HG03432 (cell line): ENCODE data around the gene GALC.

Experiments used
- ATAC-seq: cut with Tn5 transposase; IDR thresholded peaks from one replicate; pipeline ENCODE4 v1.9.1; 2021; ENCODE audit warnings: mild to moderate bottlenecking, moderate library complexity; ENCODE audit not compliant: unreplicated experiment

GALC gene

DNA sequence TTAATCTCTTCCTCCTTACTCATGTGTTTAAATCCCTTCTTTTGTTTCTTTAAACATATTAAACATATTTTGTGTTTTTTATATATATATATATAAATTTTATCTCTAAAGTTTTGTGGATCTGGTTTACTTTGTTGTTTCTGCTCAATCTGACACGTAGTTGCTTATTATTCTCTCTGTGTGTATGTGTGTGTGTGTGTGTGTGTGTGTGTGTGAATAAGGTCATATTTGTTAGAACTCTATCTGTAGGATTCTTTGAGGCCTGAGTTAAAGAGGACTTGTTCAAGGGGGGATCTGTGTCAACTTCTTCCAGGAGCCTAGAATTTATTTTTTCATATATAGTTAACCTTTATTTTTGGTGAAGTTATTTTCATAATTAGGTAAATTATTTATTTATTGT, 14.6 kb upstream of the GALC start:
- ATAC-seq = no peak

DNA sequence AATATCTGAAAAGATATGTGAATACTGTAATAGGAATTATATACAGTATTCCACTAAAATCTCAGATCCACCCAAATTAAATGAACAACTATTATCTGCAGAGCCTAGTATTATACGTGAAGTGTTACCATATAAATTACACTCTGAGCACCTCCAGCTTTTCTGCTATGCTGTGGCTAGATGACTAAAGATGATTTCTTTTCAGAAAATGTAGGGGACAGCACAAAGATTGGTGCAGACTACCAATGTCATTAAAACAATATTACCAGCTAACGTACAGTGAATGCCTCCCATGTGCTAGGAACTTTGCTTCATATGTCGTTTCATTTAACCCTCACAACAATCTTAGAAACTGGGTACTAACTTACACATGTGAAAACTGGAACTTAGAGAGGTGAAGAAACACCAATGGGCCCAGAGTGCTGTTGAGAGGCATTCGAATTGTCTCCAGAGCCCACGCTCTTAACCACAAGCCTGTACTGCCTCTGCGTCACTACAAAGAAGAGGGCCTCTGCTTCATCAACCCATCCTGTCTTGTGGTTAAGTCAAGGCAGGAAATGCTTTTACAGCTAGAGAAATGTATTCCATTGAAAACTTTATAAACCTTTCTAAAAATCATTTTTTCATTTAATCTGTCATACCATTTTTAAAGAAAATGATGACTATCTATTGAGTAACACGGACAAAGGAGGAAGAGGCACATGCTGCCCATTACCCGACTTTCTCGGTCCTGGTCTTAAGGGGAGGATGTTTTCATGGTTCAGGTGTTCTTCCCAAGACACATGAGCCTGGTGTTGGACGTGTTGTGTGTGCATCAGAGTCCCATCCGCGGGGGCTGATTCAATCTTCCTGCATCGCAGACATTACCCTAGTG, 13.2 kb upstream of the GALC start:
- peak; percentile 94 for ATAC-seq

DNA sequence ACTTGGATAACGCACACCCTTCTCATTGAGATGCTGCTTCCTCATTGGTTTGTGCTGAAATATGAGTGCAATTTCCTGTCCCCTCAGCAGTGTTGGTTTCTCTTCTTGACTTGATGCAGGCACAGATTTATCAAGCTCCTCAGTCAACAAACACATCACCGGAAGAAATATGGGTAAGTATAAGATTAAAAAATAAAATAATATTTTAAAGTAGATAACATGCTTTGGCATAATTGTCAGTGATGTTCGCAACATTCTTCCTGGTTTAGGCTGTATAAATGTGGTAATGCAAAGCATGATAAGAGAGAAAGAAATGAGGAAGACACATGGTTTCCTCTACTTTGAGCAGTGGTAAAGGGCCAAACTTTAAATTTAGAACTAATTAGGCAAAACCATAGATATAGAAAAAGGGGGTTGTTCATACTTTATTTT, 12.1 kb upstream of the GALC start, which contains the start of gene GPR65:
Gene GPR65 (plus strand): TSS at position 86 of the 432 bp plus-strand sequence. CDS start 5,713 bp downstream, outside the sequence.
- peak; percentile 76 for ATAC-seq

DNA sequence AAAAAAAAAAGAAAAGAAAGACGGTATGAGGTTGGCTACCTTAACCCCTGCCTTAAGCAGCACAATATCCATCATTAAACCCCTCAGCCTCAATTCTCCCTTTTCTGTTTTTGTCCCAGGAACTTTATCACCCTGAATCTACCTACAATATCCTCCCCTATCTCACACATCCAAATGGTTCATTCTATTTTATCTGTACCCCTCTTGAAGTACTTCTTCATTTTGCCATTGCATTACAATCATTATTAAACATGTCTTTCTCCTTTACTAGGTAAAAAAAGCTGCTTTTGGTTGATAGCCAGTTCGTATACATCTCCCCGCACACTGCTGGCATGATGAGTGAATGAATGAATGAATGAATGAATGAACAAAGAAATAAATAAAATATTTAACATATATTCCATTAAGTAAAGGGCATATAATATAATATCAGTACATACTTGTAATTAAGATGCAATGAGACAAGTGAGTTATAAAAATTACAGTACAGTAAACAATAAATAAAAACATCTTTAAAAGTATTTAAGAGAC, 11.6 kb upstream of the GALC start:
- no peak for ATAC-seq

DNA sequence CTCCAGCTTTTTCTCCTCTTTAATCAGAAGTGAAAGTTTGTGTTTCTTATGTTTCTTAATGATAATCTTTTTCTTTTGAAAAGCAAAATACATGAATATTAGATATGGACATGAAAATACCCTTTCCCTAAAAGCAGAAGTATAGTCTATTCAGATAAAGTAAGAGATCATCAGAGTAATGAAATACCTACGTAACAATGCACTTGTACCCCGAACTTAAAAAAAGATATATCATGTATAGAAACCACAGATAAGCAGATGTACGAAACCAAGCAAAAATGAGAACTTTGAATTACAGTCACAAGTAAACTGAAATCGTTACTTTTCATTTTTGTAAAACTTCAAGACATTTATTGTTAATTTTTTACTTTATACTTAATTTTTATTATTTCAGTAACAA, 10.4 kb upstream of the GALC start:
- ATAC-seq = no peak

DNA sequence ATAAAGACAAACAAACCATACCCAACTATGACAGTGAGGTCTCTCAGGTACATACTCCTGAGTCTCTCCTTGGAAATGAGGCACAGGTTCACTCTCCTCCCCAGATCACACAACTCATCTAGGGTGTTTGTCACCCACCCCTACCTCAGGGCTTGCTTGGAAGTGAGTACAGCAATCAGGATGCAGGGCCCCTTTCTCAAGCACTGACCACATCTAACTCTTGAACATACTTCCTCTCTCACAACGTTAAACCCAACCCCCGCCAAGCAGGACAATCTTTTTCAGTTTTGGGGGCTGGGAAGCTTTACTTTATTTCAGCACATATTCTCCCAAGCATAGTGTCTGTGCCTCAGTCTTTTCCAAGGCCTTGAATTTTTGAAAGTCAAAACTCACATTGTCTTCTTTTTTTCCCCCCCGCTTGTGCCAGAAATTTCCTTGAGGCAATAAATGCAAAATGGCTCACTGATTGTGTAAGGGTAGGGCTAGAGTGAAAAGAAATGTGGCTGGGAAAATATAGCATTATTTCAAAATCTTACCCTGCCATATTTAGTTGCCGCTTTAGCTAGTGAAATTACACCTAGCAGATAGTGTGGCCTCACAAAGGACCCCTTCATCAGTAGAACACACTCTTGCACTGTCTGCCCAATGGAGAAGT, 9.6 kb upstream of the GALC start:
- no peak for ATAC-seq

DNA sequence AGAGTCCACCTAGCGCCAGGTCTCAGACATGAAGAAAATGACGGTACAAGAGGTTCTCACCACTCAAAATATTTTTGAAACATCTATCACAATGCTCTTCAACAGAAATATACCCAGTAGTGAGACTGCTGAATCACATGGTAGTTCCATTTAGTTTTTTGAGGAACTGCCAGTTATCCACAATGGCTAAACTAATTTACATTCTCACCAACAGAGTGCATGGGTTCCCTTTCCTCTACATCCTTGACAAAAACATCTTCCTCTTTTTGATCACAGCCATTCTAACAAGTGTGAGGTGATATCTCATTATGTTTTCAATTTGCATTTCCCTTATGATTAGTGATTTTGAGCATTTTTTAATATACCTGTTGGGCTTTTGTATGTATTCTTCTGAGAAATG, 6.3 kb upstream of the GALC start:
- ATAC-seq = no peak

DNA sequence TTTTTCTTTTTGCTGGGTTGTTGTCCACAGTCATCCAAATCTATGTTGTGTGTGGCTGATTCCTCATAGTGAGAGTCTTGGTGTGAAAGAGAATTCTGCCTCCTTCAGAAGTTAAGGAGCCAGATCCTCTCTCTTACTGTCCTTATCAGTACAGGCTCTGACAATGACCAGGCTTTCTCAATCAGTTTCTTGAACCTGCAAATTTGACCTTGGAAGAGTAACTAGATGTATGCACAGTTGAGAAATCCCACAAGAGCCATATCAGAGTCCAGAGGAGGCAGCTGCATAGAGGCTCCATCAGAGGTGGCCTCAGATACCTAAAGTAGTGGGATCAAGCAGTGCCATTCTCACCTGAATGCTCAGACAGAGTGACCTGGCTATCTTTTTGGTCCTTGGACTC, 5.5 kb upstream of the GALC start:
- no peak for ATAC-seq

DNA sequence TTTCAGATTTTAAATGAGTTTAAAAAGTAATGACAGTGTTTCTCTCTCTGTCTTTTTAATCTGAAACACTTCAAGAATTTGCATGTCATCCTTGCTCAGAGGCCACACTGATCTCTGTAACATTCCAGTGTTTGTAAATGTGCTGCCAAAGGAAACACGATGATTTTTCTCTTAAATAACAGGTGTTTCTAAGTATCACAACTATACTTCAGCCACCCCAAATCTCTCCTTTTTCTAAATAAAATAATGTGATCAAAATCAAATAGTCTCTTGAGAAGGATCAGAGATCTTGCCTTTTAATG, 3.3 kb upstream of the GALC start:
- no peak for ATAC-seq

DNA sequence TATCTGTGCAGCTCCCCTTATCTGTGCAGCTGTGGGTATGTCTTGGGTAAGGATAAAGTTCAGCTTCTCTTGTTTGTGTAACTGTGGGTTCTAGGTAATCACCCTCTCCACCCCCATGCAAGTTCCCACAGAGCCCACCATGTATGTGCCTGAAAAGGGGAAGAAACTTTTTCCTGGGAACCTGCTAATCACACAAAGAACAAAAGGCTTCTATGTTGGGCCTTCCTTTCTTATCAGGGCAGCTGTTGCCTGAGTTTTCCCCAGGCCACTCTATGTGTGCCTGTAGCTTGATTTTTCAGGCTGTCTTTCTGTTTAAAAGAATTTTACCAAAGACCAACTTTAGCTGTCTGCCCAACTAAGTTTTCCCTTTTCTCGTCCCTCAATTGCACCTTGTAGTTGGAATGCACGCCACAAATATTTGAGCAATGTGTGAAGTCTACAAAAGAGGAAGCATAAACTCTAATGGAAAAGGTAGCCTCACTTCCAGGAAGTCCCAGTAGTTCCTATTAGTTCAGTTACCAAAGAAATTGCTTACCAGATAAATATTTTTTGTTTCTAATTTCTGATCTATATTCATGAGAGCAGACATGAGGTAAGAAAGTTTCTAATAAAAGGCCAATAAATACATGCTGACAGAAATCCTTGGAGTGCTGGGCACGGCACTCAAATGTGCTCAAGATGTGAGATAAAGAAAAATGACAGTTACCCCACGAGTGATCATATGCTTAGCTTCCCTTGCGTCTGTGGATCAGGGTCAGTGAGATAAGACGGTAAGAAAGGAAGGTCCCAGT, 2.7 kb upstream of the GALC start:
- ATAC-seq = no peak

DNA sequence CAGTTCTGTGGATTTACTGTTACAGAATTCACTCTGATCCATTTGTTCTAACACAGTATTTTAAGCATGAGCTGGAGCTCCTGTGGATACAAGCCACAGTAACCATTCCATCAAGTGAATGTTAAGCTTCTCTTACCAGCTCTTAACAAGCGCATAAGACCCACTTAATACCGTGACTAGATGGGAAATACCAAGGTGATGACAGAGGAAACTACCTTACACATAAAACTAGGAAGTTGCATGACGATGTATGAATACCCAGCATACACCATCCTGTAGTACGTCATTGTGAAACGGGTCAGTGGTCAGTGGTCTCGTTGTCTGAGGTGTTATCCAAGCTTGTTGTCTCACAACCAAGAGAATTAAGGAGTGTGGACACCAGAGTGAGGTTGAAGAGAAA, 2.0 kb upstream of the GALC start:
- ATAC-seq = peak; percentile 28

DNA sequence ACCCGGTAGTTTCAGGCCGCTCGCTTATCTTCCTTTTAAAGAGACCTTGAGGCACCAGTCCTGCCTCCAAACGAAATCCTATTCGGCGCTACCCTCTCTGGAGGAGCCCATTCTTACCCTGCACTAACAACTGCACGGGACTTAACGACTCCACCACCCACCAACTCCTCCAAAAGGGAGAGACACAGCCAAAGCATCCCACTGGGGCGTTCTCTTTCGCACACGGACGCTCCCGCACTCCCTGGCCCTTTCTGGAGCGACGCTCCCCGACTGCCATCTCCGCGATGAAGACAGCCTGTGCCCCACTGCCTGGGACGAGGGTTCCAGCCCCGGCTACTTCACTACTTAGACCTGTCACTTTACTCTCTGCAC, 650 bp downstream of the GALC start:
- ATAC-seq = no peak

DNA sequence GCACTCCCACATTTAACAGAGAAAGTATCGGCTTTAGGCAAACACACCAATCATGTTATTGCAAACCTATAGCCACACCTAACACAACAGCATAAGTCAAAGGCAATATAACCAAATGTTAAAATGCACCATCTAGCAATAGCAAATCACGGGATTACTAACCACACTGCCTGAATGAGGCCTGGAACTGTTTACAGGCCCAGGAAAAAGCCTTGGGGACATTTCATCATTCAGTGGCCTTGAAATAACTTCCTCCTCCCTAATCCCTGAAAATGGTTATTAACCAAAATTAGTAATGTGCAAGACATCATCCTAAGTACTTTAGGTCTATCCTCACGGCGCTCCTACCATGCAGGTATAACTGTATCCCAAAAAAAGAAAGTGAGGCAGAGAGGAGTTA, 2.3 kb downstream of the GALC start:
- no peak for ATAC-seq

DNA sequence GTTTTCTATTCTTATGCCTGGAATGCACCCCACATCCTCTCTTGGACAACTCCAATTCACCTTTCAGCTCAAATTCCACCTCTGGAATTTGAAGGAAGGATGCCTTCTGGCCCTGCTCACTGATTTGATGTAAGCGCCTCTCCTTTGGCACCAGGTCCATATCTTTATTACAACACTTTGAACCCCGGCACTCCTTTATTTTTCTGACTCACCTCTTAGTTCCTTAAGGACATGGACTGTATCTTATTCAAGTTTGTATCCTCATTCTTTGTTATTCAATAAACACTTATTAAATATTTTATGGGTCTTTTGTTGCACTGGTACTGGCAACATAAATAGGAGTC, 3.1 kb downstream of the GALC start:
- ATAC-seq = no peak

DNA sequence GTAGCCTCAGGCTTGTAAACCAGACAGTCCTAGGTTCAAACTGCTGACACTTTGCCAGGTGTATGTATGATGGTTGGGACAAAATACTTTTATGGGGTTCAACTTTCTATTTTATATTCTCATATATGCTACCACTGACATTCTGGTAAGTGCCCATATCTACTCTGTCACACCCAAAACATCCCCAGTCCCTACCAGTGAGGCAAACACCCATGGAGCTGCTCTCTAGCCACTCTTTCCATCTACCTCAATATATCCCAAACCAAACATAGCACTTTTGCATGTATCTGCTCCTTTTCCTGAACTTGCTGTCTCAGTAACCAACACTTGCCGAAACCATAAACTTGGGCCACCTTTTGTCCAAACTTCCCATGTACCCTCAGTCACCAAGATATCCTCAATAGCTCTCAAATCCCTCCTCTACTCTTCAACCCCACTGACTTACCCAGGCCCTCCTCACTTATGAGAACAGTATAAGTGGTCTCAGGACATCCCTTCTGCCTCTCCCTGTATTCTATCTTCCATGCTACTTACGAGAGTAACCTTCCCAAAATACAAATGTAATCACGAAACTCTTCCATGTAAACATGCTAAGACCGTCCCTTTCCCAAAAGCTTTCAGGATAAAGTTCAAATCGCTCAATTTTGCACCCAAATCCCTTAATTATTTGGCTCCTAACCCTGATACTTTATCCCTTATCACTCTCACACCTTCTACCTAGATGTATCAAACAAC, 3.6 kb downstream of the GALC start:
- no peak for ATAC-seq

DNA sequence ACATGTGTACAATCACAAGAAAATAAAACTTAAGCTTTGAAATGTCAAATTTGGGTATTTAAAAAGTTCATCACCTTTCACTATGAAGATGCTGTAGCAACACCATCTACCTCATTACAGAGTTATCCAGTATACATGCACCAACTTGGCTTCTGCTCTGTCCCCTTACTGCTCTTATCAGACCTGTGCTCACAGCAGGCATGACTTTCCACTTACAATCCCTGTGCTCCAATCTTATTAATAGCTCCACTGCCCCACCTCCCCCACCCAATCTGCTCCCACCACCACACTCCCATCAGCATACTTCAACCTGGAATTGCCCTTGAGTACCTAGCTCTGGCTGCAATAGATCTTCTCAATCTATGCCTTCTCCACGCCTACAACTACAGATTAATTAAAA, 13.3 kb downstream of the GALC start:
- no peak for ATAC-seq

DNA sequence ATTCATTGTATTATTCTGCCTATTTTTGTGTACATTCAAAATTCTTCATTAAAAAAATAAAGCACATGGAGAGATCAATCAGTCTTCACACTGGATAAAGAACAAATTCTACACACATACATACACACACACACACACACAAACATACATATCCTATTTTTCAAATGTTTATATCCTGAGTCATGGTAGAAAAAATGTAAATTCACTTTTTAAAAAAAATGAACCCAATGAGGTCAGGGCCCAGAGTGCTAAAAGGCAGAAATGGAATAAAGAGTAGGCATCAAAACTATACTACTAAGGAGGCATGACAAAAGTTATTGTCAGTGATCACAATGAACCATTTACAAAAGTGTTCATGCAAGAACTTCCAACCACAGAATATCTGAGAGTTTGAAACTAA, 17.3 kb downstream of the GALC start:
- no peak for ATAC-seq

DNA sequence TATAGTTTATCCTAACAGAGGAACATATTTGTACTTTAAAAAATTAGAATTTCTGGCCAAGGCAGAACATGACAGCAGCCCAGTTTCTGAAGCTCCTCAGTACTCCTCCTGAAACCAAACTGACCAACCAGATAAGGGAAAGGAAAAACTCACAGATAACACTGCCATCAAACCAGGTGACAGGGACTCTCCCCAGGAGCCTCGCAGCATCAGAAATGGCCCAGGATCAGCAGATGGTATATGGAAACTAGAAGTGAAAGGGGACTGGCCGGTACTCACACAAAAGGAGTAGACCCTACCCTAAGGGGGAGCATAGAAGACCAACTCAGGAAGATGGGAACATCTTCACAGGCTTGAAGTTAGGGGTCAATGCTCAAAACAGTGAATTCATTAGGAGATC, 22.0 kb downstream of the GALC start:
- ATAC-seq = peak; percentile 94

DNA sequence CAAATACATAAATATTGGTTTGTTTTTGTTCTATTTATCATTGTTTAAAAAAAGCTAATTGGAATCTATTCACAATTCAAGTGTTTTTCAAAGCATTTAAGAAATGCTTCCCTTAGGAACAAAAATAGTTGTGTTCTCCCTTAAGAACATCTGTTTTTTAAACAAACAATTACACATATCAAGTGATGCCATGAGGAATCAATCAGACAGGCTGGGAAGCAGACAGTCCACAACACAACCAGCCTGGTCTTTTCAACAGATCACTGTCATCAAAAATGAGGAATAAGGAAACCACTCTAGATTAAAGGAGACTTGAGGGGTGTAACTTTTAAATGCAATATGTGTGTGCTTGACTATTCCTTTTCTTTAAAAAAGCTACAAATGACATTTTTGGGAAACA, 25.5 kb downstream of the GALC start:
- ATAC-seq = no peak

DNA sequence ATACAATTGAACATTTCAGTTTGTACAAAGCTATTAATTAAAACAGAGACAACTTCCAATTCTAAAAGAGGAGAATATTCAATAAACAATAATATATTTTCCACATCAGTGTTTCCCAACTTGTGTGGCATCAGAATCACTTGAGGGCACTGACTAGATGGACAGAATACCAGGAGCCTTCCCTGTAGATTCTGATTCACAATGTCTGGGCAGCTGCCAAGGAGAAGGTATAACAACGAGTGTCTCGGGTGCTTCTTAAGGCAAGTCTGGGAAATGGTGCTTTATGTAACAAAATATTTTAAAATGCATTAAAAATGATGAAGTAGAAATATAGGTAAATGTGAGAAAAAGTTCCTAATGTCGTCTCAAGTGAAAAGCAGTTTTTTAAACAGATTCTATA, 26.2 kb downstream of the GALC start:
- ATAC-seq = no peak

DNA sequence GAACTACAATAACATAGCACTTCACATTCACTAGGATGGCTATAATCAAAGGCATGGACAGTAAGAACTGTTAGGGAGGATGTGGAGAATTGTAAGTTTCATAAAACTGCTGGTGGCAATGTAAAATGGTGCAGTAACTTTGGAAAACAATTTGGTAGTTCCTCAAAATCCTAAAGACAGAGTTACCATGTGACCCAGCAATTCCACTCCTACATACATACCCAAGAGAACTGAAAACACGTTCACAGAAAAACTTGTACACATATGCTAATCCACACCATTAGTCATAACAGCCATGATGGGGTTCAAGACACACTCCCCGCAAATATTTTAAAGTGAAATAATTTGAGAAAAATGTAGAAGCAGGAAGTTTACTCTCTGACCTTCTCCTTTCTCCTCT, 31.7 kb downstream of the GALC start:
- no peak for ATAC-seq
